Stimulated activated naive CD8-positive, alpha-beta T cell treated with anti-CD3 and anti-CD28 coated beads, Interleukin-15, amount 100 ng/mL, for 72 hours (primary cell): ENCODE measurements around the gene CTRL.
"Not testable (repeated sequence)": the region's sequence is repeated elsewhere in the genome, so short reads cannot be mapped to it uniquely, and the experiment has no call there.

Experiments
- ATAC-seq: fragments of 150-1000 bp; cut with Tn5 transposase; 2 replicates; pipeline ENCODE4 v1.10.0; 2021; ENCODE audit warnings: mild to moderate bottlenecking, moderate library complexity
- DNase-seq, 2 donors: peaks; one replicate each; pipeline ENCODE4 v3.0.0; 2021 to 2022
- H3K27ac Mint-ChIP-seq, 2 donors: one replicate each; pipeline ENCODE4 v1.8.0; 2022; ENCODE audit warnings: mild to moderate bottlenecking in 2 of 2, mixed read lengths in 2 of 2, moderate library complexity in 2 of 2
- H3K27me3 Mint-ChIP-seq: one replicate; pipeline ENCODE4 v1.8.0; 2022; ENCODE audit warnings: mixed read lengths
- H3K4me1 Mint-ChIP-seq: one replicate; pipeline ENCODE4 v1.8.0; 2022; ENCODE audit warnings: mild to moderate bottlenecking, mixed read lengths
- H3K4me3 Mint-ChIP-seq, 2 donors: one replicate each; pipeline ENCODE4 v1.8.0; 2022; ENCODE audit warnings: mild to moderate bottlenecking in 2 of 2, mixed read lengths in 2 of 2, moderate library complexity in 1 of 2
- H3K9me3 Mint-ChIP-seq, 2 donors: one replicate each; pipeline ENCODE4 v1.8.0; 2022; ENCODE audit warnings: mixed read lengths in 2 of 2

Gene CTRL

DNA sequence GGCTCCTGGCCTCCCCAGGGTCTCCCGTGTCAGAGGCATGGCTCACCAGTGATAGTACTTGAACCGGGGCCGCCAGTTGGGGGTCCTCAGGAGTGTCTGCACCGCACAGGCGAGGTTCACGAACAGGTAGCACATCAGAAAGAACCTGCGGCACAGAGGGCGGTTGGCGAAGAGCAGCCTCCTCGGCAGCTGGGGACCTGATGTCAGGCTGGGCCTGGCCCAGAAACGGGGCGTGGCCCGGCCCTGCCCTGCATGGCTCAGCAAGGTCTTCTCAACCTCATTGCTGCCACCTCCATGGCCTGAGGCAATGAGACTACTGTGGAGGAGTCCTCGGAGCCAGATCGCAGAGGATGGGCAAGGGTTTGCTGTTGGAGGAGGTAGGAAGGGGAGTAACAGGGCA lies 16.4 kb upstream of the CTRL start:
- ATAC-seq (no peak), DNase-seq (no peak)
- H3K27ac Mint-ChIP-seq, result peak overlapping the region in 1 of 2 donors; percentile 16
- no peak overlapping the region for H3K4me3 Mint-ChIP-seq
- no peaks in the 10 kb centered on the region for H3K9me3 Mint-ChIP-seq
- H3K27me3 Mint-ChIP-seq, result no peaks in the 10 kb centered on the region
- H3K4me1 Mint-ChIP-seq, result no peaks in the 10 kb centered on the region

DNA sequence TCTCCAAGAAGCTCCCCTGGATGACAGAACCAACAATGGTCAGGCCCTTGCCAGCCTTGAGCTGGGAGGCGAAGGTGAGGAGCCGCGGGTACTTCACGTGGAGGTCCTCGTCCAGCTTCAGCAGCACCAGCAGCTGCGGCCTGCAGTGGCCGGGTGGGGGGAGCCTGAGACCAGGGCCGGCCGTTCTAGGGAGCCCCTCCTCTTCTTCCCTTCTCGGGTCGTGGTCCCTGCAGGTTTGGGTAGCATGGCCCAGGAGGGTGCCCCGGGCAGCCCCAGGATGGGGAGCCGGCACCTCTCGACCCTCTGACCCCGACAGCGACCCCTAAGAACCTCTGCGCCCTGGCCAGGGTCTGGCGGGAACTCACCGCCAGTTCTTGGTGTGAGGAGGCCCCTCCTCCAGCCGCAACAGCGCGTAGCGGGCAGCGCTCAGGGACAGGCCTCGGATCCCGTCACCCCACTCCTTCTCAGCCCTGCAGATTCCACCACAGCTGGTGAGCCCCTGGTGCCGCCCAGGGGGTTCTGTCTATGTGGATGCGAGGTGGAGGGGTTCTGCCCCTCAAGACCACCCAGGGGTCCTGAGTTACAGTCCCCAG lies 15.4 kb upstream of the CTRL start:
- Mint-ChIP-seq H3K27ac (no peak overlapping the region), H3K4me1 (peaks cover 4% of the 10 kb centered on the region), H3K4me3 (no peak overlapping the region), H3K9me3 (no peaks in the 10 kb centered on the region), H3K27me3 (no peaks in the 10 kb centered on the region)
- DNase-seq (no peak), ATAC-seq (no peak)

DNA sequence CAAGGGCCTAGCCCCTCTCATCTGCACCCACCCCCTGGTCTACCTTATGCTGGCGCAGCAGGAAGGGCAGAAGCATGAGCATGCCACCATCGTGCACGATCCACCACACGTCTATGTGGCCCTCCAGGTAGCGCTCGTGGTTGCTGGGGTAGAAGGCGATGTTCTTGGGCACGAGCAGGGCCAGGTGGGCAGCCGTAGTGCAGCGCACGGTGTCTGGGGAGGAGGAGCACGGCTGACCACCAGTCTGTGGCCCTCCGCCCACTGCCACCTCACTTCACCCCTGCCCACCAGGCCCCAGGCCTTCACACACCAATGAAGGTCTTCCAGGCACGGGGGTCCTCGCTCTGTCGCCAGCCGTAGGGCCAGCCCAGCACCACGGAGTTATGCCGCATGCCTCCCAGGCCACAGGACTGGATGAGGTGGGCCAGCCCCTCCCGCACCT lies 14.5 kb upstream of the CTRL start:
- no peak for DNase-seq
- H3K4me1 Mint-ChIP-seq, result peaks cover 13% of the 10 kb centered on the region
- H3K4me3 Mint-ChIP-seq, result no peak overlapping the region
- no peak for ATAC-seq
- H3K9me3 Mint-ChIP-seq, result no peaks in the 10 kb centered on the region
- no peaks in the 10 kb centered on the region for H3K27me3 Mint-ChIP-seq
- H3K27ac Mint-ChIP-seq, result peak overlapping the region in 1 of 2 donors; percentile 63

DNA sequence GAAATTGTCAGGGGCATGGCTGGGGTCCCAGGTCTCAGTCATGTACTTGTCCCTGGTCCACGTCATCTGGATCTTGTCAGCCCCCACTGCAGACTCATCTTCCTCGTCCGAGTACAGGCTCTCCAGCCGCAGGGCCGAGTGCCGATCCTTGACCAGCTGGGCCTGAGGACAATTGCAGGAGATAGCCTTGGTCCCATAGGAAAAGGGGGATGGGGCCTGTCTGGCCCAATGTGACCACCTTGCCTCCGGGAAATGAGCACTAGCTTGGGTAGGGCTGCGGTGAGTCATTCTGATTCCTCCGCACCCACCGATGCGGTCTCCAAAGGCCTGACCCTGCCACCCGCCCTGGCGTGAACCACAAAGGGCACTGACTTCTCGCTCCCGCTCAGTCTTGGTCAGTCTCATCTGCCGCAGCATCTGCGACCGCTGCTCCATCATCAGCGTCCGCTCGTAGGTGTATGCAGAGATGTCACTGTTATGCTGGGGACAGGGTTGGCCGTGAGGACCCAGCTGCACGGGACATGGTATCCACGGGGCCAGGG lies 13.8 kb upstream of the CTRL start:
- DNase-seq, result no peak
- H3K4me1 Mint-ChIP-seq, result peaks cover 16% of the 10 kb centered on the region
- H3K27me3 Mint-ChIP-seq, result no peaks in the 10 kb centered on the region
- H3K9me3 Mint-ChIP-seq, result no peaks in the 10 kb centered on the region
- ATAC-seq, result no peak
- H3K4me3 Mint-ChIP-seq, result no peak overlapping the region
- no peak overlapping the region for H3K27ac Mint-ChIP-seq

DNA sequence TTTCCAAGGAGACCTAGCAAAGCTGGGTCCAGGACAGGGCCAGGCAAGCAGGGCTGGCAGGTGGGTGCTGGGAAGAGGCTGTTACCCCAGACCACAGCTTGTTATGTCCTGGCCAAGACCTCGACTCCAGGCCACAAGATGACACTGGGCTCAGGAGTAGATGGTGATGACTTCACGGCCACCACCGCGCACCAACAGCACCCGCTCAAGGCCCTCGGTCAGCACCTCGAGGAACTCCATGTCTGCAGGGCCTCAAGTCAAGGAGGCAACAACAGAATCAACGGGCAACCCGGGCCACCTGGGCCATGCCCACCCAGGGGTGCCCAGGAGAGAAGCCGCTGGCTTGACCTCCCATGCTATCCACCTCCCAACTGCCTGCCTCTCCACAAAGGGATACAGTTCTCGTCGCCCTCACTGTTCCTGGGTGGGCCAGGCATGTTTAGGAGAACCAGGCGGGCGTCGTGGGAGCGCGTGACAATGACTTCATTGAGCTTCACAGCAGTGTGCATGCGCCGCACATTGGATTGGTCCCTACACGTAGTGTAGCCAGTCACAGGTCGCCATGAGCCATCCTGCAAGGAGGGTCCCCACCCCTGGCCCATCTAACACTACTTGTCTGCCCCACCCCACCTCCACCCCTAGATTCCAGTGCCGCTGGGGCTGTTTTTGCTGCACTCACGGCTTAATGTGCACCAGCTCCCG lies 13.2 kb upstream of the CTRL start:
- H3K27ac Mint-ChIP-seq, result peak overlapping the region in 1 of 2 donors; percentile 88
- no peak for ATAC-seq
- H3K4me1 Mint-ChIP-seq, result peaks cover 23% of the 10 kb centered on the region
- no peak overlapping the region for H3K4me3 Mint-ChIP-seq
- H3K9me3 Mint-ChIP-seq, result no peaks in the 10 kb centered on the region
- no peaks in the 10 kb centered on the region for H3K27me3 Mint-ChIP-seq
- no peak for DNase-seq

DNA sequence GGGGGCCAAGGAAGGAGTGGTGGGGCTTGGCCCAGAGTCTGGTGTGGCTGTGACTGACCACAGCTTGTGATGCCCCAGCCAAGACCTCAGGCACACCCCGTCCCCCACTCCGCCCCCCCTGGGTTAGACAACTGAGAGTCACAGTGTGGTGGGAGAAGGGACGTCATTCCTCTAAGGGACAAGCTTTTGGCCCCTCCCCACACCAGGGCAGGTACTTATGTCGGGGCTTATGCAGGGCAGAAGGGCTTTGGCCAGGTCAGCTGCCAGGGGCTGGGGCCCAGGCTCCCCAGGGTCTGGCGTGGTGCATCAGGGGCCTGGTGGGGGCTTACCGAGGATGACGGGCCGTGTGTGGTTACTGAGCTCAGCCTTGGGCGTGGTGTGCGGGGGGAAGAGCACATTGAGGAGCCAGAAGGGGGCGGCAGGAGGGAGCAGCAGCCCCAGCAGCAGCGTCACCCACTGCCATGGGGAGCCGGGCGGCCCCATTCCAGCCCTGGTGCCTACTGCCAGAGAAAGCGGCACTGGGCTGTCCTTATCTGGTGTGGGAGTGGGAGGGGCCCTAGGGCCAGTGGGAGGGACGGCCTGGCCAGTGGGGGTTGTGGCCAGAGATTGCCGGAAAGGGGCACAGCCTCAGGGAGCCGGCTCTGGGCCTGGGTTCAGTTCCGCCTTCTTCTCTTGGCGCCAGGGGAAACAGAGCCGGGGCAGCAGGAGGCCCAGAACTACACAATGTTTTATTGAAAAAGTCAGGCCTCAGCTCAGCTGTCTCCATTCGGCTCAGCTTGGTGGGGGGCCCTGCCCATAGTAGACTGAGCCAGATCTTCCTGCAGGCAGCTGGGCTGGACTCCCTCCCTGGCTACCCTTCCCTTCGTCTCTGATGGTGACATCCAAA lies 12.2 kb upstream of the CTRL start, which contains the start of gene LCAT:
LCAT (minus strand) TSS at position 502 of the 886 bp plus-strand sequence; CDS start at position 483, 19 bp downstream.
- Mint-ChIP-seq H3K4me1 (peaks cover 32% of the 10 kb centered on the region), H3K27me3 (no peaks in the 10 kb centered on the region), H3K27ac (peak within 1 kb of the TSS in 1 of 2 donors; percentile 88), H3K9me3 (no peaks in the 10 kb centered on the region), H3K4me3 (no peak within 1 kb of the TSS)
- ATAC-seq, result no peak
- no peak for DNase-seq

DNA sequence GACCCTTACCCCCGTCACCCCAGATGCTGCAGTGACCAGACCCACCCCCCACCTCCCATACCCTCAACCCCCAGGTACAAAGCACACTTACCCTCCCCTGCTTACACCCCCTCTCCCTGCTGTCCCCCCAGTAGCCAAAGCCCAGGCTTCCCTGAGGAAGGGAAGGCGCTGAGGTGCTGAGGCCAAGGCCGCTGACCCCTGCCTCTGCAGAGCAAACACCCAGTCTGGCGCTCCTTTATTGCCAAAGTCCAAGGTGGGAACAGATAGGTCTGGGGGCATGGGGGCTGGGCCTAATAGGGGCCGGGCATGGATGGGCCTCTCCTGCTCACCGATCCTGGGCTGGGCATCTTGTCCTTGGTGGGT lies 11.6 kb upstream of the CTRL start:
- H3K27me3 Mint-ChIP-seq, result no peaks in the 10 kb centered on the region
- H3K9me3 Mint-ChIP-seq, result no peaks in the 10 kb centered on the region
- no peak for ATAC-seq
- DNase-seq, result no peak
- peaks cover 34% of the 10 kb centered on the region for H3K4me1 Mint-ChIP-seq
- no peak overlapping the region for H3K27ac Mint-ChIP-seq
- no peak overlapping the region for H3K4me3 Mint-ChIP-seq

DNA sequence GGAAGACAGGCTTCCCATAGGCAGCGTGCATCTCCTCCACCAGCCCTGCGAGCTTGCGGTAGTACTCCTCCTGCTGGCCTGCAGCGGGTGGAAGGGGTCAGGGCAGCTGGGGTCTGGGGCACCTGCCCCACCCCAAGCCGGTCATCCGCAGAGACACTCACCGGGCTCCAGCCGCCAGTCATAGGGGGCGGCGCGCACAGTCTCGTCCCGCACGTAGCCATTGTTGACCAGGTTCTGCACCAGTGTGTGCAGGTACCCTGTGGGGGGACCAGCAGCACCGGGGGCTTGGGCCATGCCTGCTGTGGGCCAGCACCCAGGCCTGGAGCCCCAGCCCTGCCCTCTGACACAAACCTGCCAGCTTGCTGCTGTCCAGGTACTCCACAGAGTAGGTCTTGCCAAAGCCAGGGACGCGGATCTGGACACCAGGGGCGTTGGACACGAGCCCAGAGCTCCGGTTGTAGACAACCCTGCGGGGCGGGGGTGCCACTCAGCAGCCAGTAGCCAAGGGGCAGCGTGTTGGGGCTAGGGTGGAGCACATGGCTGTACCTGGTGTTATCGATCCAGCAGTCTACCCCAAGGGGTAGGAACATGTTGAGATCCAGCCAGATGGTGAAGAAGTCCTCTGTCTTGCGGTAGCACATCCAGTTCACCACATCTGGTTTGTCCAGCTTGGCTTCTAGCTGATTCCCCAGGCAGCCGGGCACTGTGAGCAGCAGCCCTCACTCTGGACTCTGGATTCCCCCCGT lies 11.0 kb upstream of the CTRL start:
- H3K27ac Mint-ChIP-seq, result no peak overlapping the region
- no peak overlapping the region for H3K4me3 Mint-ChIP-seq
- H3K9me3 Mint-ChIP-seq, result no peaks in the 10 kb centered on the region
- DNase-seq, result no peak
- ATAC-seq, result peak; percentile 12
- peaks cover 40% of the 10 kb centered on the region for H3K4me1 Mint-ChIP-seq
- no peaks in the 10 kb centered on the region for H3K27me3 Mint-ChIP-seq

DNA sequence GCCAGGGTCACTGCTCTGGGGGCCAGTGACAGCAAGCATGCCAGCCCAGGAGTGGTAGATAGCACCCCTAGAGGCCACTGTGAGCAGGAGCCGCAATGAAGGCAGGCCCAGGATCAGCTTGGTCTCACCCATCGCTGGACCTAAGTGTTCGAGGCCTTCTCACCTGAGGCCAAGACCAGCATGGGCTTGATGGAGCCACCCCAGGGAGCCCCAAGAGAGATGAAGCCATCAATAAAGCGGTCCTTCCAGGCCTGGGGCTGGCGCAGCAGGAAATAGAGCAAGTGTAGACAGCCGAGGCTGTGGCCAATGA lies 10.5 kb upstream of the CTRL start:
- Mint-ChIP-seq H3K27me3 (no peaks in the 10 kb centered on the region), H3K27ac (peak overlapping the region in 1 of 2 donors; percentile 74)

DNA sequence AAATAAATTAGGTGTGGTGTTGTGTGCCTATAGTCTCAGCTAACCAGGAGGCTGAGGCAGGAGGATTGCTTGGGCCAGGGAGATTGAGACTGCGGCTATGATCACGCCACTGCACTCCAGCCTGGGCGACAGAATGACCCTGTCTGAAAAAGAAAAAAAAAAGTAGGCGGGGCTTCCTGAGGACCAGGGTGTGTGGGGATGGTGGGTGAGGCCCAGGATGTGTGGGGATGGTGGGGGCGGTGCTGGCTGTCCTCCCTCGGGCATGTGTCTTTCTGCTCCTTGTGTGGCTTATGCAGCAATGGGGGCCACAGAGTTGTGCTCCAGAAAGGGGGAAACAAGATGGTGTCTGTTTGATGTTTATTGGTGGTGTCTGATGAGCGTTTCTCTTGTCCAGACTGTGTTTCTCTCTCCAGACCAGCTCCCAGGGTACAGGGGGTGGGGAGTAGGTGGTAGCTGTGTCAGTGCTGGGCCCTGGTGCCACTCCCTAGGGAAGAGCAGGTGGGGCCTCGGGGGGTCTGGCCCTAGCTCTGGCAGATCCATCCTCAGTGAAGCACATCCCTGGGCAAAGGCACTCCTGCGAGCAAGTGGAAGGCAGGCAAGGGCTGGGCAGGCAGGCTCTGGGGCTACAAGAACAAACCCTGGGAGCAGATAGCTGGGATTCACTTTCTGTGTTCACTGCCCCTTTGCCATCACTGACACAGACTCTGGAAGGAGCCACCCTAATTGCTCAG lies 10.0 kb upstream of the CTRL start:
- no peak for DNase-seq
- Mint-ChIP-seq H3K4me3 (peak overlapping the region in 1 of 2 donors; percentile 1), H3K27me3 (no peaks in the 10 kb centered on the region), H3K27ac (peak overlapping the region in 1 of 2 donors; percentile 77), H3K4me1 (peaks cover 50% of the 10 kb centered on the region), H3K9me3 (no peaks in the 10 kb centered on the region)
- no peak for ATAC-seq

More for the DNA sequence above, 10.5 kb upstream of the CTRL start:
- ATAC-seq (peak; percentile 59), DNase-seq (peak; percentile 38 to 49)
- no peak overlapping the region for H3K4me3 Mint-ChIP-seq
- peaks cover 45% of the 10 kb centered on the region for H3K4me1 Mint-ChIP-seq
- H3K9me3 Mint-ChIP-seq, result no peaks in the 10 kb centered on the region

DNA sequence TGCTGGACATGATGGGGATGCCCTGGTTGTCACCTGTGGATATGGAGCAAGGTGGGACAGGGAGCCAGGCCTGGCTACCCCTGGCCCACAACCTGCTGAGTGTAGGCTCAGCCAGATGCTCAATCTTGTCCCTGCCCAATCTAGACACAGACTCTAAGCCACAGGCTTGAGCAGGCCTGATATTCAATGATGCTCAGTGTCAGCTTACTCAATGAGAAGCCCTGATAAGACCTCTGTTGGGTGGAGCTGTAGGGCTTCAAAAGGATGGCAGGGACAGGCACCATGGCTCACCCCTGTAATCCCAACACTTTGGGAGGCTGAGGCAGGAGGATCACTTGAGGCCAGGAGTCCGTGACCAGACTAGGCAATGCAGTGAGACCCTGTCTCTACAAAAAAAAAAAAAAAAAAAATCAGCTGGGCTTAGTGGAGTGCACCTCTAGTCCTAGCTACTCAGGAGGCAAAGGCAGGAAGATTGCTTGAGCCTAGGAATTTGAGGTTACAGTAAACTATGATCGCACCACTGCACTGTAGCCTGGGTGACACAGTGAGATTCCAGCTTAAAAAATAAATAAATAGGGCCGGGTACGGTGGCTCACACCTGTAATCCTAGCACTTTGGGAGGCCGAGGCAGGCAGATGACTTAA lies 8.9 kb upstream of the CTRL start:
- H3K9me3 Mint-ChIP-seq, result no peaks in the 10 kb centered on the region
- peak overlapping the region; percentile 36 to 81 for H3K4me3 Mint-ChIP-seq

DNA sequence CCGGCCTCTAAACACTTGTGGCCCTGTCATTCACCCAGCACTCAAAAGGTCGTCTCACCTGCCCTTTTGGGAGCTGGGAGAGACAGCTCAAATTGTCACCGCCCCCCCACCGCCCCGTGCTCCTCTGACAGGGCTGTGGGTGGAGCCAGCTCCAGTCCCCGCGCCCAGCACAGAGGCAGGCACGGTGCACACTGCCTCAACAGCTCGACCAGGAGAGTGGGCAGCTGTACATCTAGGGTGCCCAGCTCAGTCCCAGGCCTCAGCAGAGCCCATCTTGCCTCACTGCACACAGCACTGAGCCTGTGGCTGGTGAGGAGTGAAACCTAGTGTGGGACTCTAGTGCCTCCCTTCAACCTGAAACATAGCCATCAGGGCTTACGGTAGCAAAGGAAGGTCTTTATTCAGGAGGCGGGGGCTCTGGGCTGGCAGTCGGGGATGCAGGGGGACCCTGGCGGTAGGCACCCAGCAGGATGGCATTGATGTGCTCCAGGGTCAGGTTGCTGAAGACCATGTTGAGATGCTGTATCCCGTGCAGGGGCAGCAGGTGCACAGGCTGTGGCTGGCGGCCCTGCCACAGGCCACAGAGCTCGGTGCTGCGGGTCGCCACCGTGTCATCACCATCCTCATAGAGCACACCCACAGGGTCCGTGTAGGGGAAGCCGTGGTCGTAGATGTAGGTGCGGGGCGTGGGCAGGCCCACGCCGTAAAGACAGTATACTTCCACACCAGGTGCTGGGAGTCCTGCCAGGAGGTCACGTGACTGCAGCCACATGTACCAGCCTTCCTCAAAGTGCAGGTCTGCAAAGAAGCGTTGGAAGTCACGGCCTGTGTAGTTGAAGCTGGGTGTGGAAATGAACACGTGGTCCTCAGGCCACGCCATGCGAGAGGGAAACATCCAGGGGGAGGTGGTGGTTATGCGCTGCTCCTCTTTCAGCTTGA lies 8.1 kb upstream of the CTRL start:
- H3K4me3 Mint-ChIP-seq, result peak overlapping the region; percentile 36 to 81
- no peaks in the 10 kb centered on the region for H3K27me3 Mint-ChIP-seq
- peak overlapping the region; percentile 78 to 88 for H3K27ac Mint-ChIP-seq
- ATAC-seq, result no peak
- peaks cover 58% of the 10 kb centered on the region for H3K4me1 Mint-ChIP-seq
- DNase-seq, result peak; percentile 19 to 41
- H3K9me3 Mint-ChIP-seq, result no peaks in the 10 kb centered on the region

More for the DNA sequence above, 8.9 kb upstream of the CTRL start:
- H3K27ac Mint-ChIP-seq, result peak overlapping the region in 1 of 2 donors; percentile 78
- peaks cover 50% of the 10 kb centered on the region for H3K4me1 Mint-ChIP-seq
- no peak for ATAC-seq
- DNase-seq, result no peak
- H3K27me3 Mint-ChIP-seq, result no peaks in the 10 kb centered on the region

DNA sequence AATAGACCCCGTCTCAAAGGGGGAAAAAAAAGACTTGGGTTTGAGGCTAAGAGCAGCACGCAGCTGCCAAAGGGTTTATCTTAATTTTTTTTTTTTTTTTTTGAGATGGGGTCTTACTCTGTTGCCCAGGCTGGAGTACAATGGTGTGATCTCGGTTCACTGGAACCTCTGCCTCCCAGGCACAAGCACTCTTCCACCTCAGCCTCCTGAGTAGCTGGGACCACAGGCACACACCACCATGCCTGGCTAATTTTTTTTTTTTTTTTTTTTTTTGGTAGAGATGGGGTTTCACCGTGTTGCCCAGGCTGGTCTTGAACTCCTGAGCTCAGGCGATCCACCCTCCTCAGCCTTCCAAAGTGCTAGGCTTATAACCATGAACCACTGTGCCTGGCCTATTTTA lies 6.1 kb upstream of the CTRL start:
- not testable (repeated sequence) for ATAC-seq, H3K27ac Mint-ChIP-seq, H3K27me3 Mint-ChIP-seq, DNase-seq, H3K9me3 Mint-ChIP-seq
- peaks cover 71% of the 10 kb centered on the region for H3K4me1 Mint-ChIP-seq
- peak overlapping the region; percentile 98 to 99 for H3K4me3 Mint-ChIP-seq
